Ishikawa (cell line): ENCODE data around the gene MYO5B.

ENCODE experiments used
- NFIC ChIP-seq: IDR thresholded peaks from 2 replicates; pipeline ENCODE4 v1.6.1; 2012
- RAD21 ChIP-seq: IDR thresholded peaks from 2 replicates; pipeline ENCODE4 v1.6.1; 2012; ENCODE audit warnings: low read depth
- TAF1 ChIP-seq: IDR thresholded peaks from 2 replicates; pipeline ENCODE4 v1.6.1; 2012; ENCODE audit warnings: low read depth, mild to moderate bottlenecking
- TCF12 ChIP-seq: IDR thresholded peaks from 2 replicates; pipeline ENCODE4 v1.6.1; 2012; ENCODE audit warnings: low read depth
- TEAD4 ChIP-seq: IDR thresholded peaks from 2 replicates; pipeline ENCODE4 v1.6.1; 2012
- YY1 ChIP-seq: IDR thresholded peaks from 2 replicates; pipeline ENCODE4 v1.6.1; 2012; ENCODE audit warnings: low read depth
- TF ChIP-seq, protein P1 (sequence below): IDR thresholded peaks from 2 replicates; pipeline ENCODE4 v1.6.1; 2012; ENCODE audit warnings: low read depth, mild to moderate bottlenecking

GRCh38 chr18:49869354-49869753 lies 325.6 kb downstream of the MYO5B start:
- TF ChIP-seq TAF1 = no peak
- TF ChIP-seq, protein P1, sequence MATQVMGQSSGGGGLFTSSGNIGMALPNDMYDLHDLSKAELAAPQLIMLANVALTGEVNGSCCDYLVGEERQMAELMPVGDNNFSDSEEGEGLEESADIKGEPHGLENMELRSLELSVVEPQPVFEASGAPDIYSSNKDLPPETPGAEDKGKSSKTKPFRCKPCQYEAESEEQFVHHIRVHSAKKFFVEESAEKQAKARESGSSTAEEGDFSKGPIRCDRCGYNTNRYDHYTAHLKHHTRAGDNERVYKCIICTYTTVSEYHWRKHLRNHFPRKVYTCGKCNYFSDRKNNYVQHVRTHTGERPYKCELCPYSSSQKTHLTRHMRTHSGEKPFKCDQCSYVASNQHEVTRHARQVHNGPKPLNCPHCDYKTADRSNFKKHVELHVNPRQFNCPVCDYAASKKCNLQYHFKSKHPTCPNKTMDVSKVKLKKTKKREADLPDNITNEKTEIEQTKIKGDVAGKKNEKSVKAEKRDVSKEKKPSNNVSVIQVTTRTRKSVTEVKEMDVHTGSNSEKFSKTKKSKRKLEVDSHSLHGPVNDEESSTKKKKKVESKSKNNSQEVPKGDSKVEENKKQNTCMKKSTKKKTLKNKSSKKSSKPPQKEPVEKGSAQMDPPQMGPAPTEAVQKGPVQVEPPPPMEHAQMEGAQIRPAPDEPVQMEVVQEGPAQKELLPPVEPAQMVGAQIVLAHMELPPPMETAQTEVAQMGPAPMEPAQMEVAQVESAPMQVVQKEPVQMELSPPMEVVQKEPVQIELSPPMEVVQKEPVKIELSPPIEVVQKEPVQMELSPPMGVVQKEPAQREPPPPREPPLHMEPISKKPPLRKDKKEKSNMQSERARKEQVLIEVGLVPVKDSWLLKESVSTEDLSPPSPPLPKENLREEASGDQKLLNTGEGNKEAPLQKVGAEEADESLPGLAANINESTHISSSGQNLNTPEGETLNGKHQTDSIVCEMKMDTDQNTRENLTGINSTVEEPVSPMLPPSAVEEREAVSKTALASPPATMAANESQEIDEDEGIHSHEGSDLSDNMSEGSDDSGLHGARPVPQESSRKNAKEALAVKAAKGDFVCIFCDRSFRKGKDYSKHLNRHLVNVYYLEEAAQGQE = no peak
- no peak for TF ChIP-seq YY1
- no peak for TF ChIP-seq TEAD4
- no peak for TF ChIP-seq TCF12
- TF ChIP-seq RAD21 = no peak
- no peak for TF ChIP-seq NFIC
